ENCODE results near the gene ZFAND3. TPM values are rescaled to one million over a fixed set of nuclear protein-coding genes. Genes with fewer than 3 reads are reported as not detected.
"Not testable (repeated sequence)": the region's sequence is repeated elsewhere in the genome, so short reads cannot be mapped to it uniquely, and the experiment has no call there.

ZFAND3 gene
- total and polyA plus RNA-seq, 12 donors = 21.4 to 163 (median 46.3) TPM

DNA sequence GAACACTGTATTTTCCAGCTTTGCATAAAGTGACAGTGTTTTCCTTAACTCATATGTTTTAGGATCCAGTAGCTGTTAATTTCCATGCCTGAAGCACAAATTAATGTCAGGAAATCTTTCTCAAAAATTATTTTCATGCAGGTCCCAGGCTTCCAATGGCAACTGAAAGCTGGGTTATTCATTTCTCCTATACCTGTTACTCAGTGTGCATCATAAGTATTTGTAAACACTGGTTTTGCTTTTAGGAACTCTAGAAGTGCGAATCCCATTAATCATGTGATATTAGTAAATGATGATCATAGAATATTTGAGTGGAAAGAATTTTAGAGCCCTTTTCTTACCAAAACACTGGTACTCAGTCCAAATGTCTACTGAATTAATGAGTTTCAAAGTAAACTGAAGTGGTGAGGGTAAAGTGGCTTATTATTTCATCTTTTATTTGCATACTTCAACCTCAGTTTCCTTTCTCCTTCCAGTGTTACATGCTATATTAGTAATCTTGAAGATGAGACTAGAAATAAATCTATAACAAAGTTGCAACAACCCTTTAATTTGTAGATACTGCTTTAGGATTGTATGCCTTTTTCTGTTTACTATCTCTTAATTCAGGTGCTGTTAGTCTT lies 124.0 kb downstream of the ZFAND3 start:
- no peaks in the 10 kb centered on the region for H3K9me3 ChIP-seq (replicated peaks in 1 of 3)
- no peak overlapping the region for H3K4me3 ChIP-seq
- no peaks in the 10 kb centered on the region for H3K36me3 ChIP-seq (replicated peaks in 1 of 2)
- H3K27me3 ChIP-seq = no peaks in the 10 kb centered on the region
- 90 to 97% (median 93%) methylated on average over 1 of the region's 1 CpG for WGBS, 4 donors
- no peak overlapping the region for H3K27ac ChIP-seq
- peaks cover 0 to 49% of the 10 kb centered on the region in 2 donors for H3K4me1 ChIP-seq (replicated peaks in 1 of 2)
- TF ChIP-seq, protein P1, sequence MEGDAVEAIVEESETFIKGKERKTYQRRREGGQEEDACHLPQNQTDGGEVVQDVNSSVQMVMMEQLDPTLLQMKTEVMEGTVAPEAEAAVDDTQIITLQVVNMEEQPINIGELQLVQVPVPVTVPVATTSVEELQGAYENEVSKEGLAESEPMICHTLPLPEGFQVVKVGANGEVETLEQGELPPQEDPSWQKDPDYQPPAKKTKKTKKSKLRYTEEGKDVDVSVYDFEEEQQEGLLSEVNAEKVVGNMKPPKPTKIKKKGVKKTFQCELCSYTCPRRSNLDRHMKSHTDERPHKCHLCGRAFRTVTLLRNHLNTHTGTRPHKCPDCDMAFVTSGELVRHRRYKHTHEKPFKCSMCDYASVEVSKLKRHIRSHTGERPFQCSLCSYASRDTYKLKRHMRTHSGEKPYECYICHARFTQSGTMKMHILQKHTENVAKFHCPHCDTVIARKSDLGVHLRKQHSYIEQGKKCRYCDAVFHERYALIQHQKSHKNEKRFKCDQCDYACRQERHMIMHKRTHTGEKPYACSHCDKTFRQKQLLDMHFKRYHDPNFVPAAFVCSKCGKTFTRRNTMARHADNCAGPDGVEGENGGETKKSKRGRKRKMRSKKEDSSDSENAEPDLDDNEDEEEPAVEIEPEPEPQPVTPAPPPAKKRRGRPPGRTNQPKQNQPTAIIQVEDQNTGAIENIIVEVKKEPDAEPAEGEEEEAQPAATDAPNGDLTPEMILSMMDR (IDR thresholded peaks at IDR 0.05) = no peak
- TF ChIP-seq POLR2A (IDR thresholded peaks at IDR 0.05) = no peak
- no peak for DNase-seq
- intact Hi-C loops (cut with DNase I) = loop anchor here in 1 of 2 donors (10.0 kb wide), 1 partner anchor 119 kb away; no protein-coding TSS in a partner anchor

DNA sequence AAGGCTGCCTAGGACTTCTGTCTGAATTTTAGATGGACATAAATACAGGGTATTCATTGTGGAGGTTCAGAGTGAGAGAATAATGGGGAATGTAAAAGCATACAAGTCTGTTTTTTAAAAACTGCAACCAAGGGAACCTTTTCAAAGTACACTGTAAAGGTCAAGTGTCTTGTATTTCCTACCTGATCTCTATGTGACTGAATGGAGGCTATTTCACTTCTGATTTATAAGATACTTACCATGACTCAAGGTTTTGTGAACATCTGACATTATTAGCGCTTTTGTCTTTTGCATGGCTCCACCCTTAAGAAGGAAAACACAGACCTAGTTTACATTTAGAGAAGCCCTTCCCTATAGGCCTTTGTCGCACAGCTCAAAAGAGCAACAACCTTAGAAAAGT lies 126.5 kb downstream of the ZFAND3 start:
- no peak for DNase-seq
- Histone ChIP-seq H3K36me3 (replicated peaks in 1 of 2) (no peaks in the 10 kb centered on the region), H3K4me1 (replicated peaks in 1 of 2) (peaks cover 0 to 39% of the 10 kb centered on the region in 2 donors), H3K27me3 (no peaks in the 10 kb centered on the region), H3K4me3 (no peak overlapping the region), H3K27ac (no peak overlapping the region), H3K9me3 (replicated peaks in 1 of 3) (no peaks in the 10 kb centered on the region)
- intact Hi-C loops (cut with DNase I) = loop anchor here in 1 of 2 donors (10.0 kb wide), 1 partner anchor 121 kb away; no protein-coding TSS in a partner anchor
- no peak for TF ChIP-seq POLR2A (IDR thresholded peaks at IDR 0.05)
- TF ChIP-seq, protein P1 (IDR thresholded peaks at IDR 0.05) = no peak
- WGBS, 4 donors = 80 to 92% (median 85%) methylated on average over 2 of the region's 2 CpGs

DNA sequence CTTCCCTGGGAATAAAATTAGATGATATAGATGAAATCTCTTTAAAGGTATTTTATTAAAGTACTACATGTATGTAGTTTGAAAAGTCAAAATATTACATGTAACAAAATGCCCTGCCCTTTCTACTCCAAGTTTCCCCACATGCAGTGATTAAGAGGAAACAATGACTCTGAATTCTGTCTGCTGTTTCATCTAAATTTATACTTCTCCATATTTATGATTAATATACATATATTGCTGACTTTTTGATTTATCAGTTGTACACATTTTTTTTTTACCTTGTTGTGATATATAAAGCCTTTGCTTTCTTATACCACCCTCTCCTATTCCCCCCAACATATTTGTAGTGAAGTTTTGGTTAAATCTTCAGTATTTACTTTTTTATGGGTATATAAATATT lies 127.9 kb downstream of the ZFAND3 start:
- Histone ChIP-seq H3K4me1 (replicated peaks in 1 of 2) (peaks cover 0 to 36% of the 10 kb centered on the region in 2 donors), H3K27ac (no peak overlapping the region), H3K4me3 (no peak overlapping the region), H3K9me3 (replicated peaks in 1 of 3) (no peaks in the 10 kb centered on the region), H3K27me3 (no peaks in the 10 kb centered on the region), H3K36me3 (replicated peaks in 1 of 2) (no peaks in the 10 kb centered on the region)
- TF ChIP-seq POLR2A (IDR thresholded peaks at IDR 0.05) = no peak
- TF ChIP-seq, protein P1 (IDR thresholded peaks at IDR 0.05) = no peak
- intact Hi-C loops (cut with DNase I) = loop anchor here in 1 of 2 donors (10.0 kb wide), 1 partner anchor 123 kb away; no protein-coding TSS in a partner anchor
- DNase-seq = no peak

DNA sequence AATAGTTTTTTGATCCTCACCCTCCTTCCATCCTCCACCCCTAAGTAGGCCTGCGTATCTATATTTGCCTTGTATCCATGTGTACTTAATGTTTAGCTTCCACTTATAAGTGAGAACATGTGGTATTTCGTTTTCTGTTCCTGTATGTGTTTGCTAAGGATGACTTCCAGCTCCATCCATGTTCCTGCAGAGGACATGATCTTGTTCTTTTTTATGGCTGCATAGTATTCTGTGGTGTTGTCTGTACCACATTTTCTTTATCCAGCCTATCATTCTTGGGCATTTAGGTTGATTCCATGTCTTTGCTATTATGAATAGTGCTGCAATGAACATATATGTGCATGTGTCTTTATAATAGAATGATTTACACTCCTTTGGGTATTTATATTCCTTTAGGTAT lies 129.1 kb downstream of the ZFAND3 start:
- H3K27ac ChIP-seq; H3K36me3 ChIP-seq (replicated peaks in 1 of 2); H3K27me3 ChIP-seq; H3K9me3 ChIP-seq (replicated peaks in 1 of 3); DNase-seq; H3K4me3 ChIP-seq: not testable (repeated sequence)
- intact Hi-C loops (cut with DNase I) = loop anchor here in 1 of 2 donors (10.0 kb wide), 1 partner anchor 124 kb away; no protein-coding TSS in a partner anchor
- 92 to 98% (median 96%) methylated on average over 2 of the region's 2 CpGs for WGBS, 4 donors
- H3K4me1 ChIP-seq (replicated peaks in 1 of 2) = peaks cover 0 to 33% of the 10 kb centered on the region in 2 donors

DNA sequence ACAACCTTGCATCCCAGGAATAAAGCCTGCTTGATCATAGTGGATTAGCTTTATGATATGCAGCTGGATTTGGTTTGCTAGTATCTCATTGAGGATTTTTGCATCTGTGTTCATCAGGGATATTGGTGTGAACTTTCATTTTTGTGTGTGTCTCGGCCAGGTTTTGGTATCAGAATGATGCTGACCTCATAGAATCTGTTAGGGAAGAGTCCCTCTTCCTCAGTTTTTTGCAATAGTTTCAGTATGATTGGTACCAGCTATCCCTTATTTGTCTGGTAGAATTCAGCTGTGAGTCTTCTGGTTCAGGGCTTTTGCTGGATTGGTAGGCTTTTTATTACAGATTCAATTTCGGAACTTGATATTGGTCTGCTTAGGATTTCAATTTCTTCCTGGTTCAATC lies 132.5 kb downstream of the ZFAND3 start:
- Histone ChIP-seq H3K4me1 (replicated peaks in 1 of 2) (peaks cover 0 to 48% of the 10 kb centered on the region in 2 donors), H3K9me3 (replicated peaks in 1 of 3) (no peaks in the 10 kb centered on the region), H3K4me3 (no peak overlapping the region), H3K27me3 (no peaks in the 10 kb centered on the region), H3K36me3 (replicated peaks in 1 of 2) (no peaks in the 10 kb centered on the region), H3K27ac (no peak overlapping the region)
- no peak for TF ChIP-seq POLR2A (IDR thresholded peaks at IDR 0.05)
- TF ChIP-seq, protein P1 (IDR thresholded peaks at IDR 0.05) = no peak
- intact Hi-C loops (cut with DNase I) = no loop called here
- WGBS, 4 donors = 79 to 94% (median 87%) methylated on average over 2 of the region's 2 CpGs
- no peak for DNase-seq

Data from adrenal gland (tissue), 12 donors.